HG03103 (cell line): Measurements from ENCODE around the gene SCAF1.

Source experiments
- ATAC-seq: cut with Tn5 transposase; IDR thresholded peaks from one replicate; pipeline ENCODE4 v1.9.1; 2021; ENCODE audit warnings: low read depth; ENCODE audit not compliant: unreplicated experiment

Gene SCAF1

GRCh38 chr19:49641688-49642491 lies at the start of gene SCAF1:
TSS of gene SCAF1 (plus strand) at chr19:49642209. CDS start at chr19:49645027, 2,818 bp downstream.
- peak; percentile 53 for ATAC-seq

- ATAC-seq: no peak
These were observed 49.4 kb upstream of the SCAF1 start for GRCh38 chr19:49592486-49593232.

- no peak for ATAC-seq
These were observed 48.5 kb upstream of the SCAF1 start for GRCh38 chr19:49593233-49594113.

- no peak for ATAC-seq
These were observed 47.6 kb upstream of the SCAF1 start for GRCh38 chr19:49594157-49594992.

- ATAC-seq: no peak
These were observed 46.8 kb upstream of the SCAF1 start for GRCh38 chr19:49594993-49595818.

GRCh38 chr19:49595819-49596404 lies 46.1 kb upstream of the SCAF1 start:
- ATAC-seq: no peak

- no peak for ATAC-seq
These were observed 45.6 kb upstream of the SCAF1 start for GRCh38 chr19:49596407-49596806.

- no peak for ATAC-seq
These were observed 44.9 kb upstream of the SCAF1 start for GRCh38 chr19:49596954-49597702.

GRCh38 chr19:49597703-49597974 lies 44.4 kb upstream of the SCAF1 start:
- no peak for ATAC-seq

GRCh38 chr19:49599378-49600295 lies 42.4 kb upstream of the SCAF1 start:
- ATAC-seq: no peak

GRCh38 chr19:49601482-49602038 lies 40.4 kb upstream of the SCAF1 start:
- ATAC-seq: no peak

GRCh38 chr19:49602806-49603205 lies 39.2 kb upstream of the SCAF1 start:
- ATAC-seq: no peak

- ATAC-seq: no peak
These were observed 36.4 kb upstream of the SCAF1 start for GRCh38 chr19:49605605-49606004.

GRCh38 chr19:49609499-49610092 lies 32.4 kb upstream of the SCAF1 start:
- ATAC-seq: no peak

- ATAC-seq: no peak
These were observed 28.6 kb upstream of the SCAF1 start for GRCh38 chr19:49613374-49613773.

GRCh38 chr19:49614096-49614833 lies 27.7 kb upstream of the SCAF1 start:
- no peak for ATAC-seq
